NAMALWA (cell line): ENCODE measurements around the gene NHEJ1.

ENCODE experiments used
- DNase-seq: peaks from one replicate; pipeline ENCODE4 v3.0.0-alpha.2; 2015; ENCODE audit warnings: low spot score

NHEJ1 gene

GRCh38 chr2:219167997-219168396 lies 7.4 kb upstream of the NHEJ1 start:
- no peak for DNase-seq

- DNase-seq, result no peak
These were observed 4.7 kb upstream of the NHEJ1 start for GRCh38 chr2:219165058-219165911.

- no peak for DNase-seq
These were observed 2.5 kb upstream of the NHEJ1 start for GRCh38 chr2:219163156-219163555.

- DNase-seq, result no peak
These were observed 482 bp upstream of the NHEJ1 start for GRCh38 chr2:219161097-219161496.

- DNase-seq, result no peak
These were observed 837 bp downstream of the NHEJ1 start for GRCh38 chr2:219159771-219160185.

- no peak for DNase-seq
These were observed 2.0 kb downstream of the NHEJ1 start for GRCh38 chr2:219158586-219158985.

- DNase-seq, result no peak
These were observed 2.6 kb downstream of the NHEJ1 start for GRCh38 chr2:219158025-219158424.

- no peak for DNase-seq
These were observed 3.2 kb downstream of the NHEJ1 start for GRCh38 chr2:219157396-219157795.

GRCh38 chr2:219155054-219155644 lies 5.5 kb downstream of the NHEJ1 start:
- peak; percentile 84 for DNase-seq

- no peak for DNase-seq
These were observed 10.9 kb downstream of the NHEJ1 start for GRCh38 chr2:219149667-219150066.

GRCh38 chr2:219142329-219142728 lies 18.3 kb downstream of the NHEJ1 start:
- no peak for DNase-seq

- DNase-seq, result no peak
These were observed 19.9 kb downstream of the NHEJ1 start for GRCh38 chr2:219140722-219141121.

GRCh38 chr2:219133976-219134375 lies 26.6 kb downstream of the NHEJ1 start:
- DNase-seq, result no peak

GRCh38 chr2:219131744-219132143 lies 28.9 kb downstream of the NHEJ1 start:
- no peak for DNase-seq

- no peak for DNase-seq
These were observed 29.3 kb downstream of the NHEJ1 start for GRCh38 chr2:219131327-219131726.

GRCh38 chr2:219129589-219129988 lies 31.0 kb downstream of the NHEJ1 start:
- DNase-seq, result no peak

- no peak for DNase-seq
These were observed 32.2 kb downstream of the NHEJ1 start for GRCh38 chr2:219128396-219128795.

GRCh38 chr2:219127037-219127635 lies 33.5 kb downstream of the NHEJ1 start:
- no peak for DNase-seq

- no peak for DNase-seq
These were observed 34.1 kb downstream of the NHEJ1 start for GRCh38 chr2:219126555-219126954.

GRCh38 chr2:219125886-219126270 lies 34.7 kb downstream of the NHEJ1 start:
- no peak for DNase-seq

- DNase-seq, result no peak
These were observed 35.3 kb downstream of the NHEJ1 start for GRCh38 chr2:219125225-219125885.

- DNase-seq, result no peak
These were observed 36.1 kb downstream of the NHEJ1 start for GRCh38 chr2:219124381-219125110.
